ENCODE results near the gene PALM. TPM values are rescaled to one million over a fixed set of nuclear protein-coding genes. Genes with fewer than 3 reads are reported as not detected.

The PALM gene
- total RNA-seq, 3 donors from 2014 or later, result 16.1 to 61.0 (median 35.1) TPM

- no peak for DNase-seq (ENCODE audit: low spot score in 2 of 2)
- Histone ChIP-seq H3K4me3 (no peak overlapping the region), H3K4me1 (no peaks in the 10 kb centered on the region), H3K36me3 (no peaks in the 10 kb centered on the region), H3K27ac (peak overlapping the region in 1 of 2 donors; percentile 3), H3K27me3 (no peaks in the 10 kb centered on the region), H3K9me3 (no peaks in the 10 kb centered on the region)
- no peak for TF ChIP-seq POLR2A (IDR thresholded peaks at IDR 0.05)
- no peak for TF ChIP-seq CTCF (IDR thresholded peaks at IDR 0.05)
- no peak for TF ChIP-seq POLR2AphosphoS5 (IDR thresholded peaks at IDR 0.05)
- intact Hi-C loops (cut with DNase I; ENCODE audit: low total_unique reads), result loop anchor here (5.0 kb wide), 1 partner anchor 149 kb away; the partner anchor contains the start of gene KISS1R
Observed at GRCh38 chr19:768424-768823, 59.7 kb downstream of the PALM start.

GRCh38 chr19:769616-770015, 60.9 kb downstream of the PALM start:
- TF ChIP-seq POLR2AphosphoS5 (IDR thresholded peaks at IDR 0.05), result no peak
- TF ChIP-seq CTCF (IDR thresholded peaks at IDR 0.05), result no peak
- no peak for TF ChIP-seq POLR2A (IDR thresholded peaks at IDR 0.05)
- H3K4me3 ChIP-seq, result no peak overlapping the region
- no peaks in the 10 kb centered on the region for H3K4me1 ChIP-seq
- H3K36me3 ChIP-seq, result no peaks in the 10 kb centered on the region
- no peaks in the 10 kb centered on the region for H3K9me3 ChIP-seq
- intact Hi-C loops (cut with DNase I; ENCODE audit: low total_unique reads), result loop anchor here (5.0 to 10.0 kb wide), 2 partner anchors 148 to 225 kb away; partner anchors contain the start of gene KISS1R
- no peak overlapping the region for H3K27ac ChIP-seq
- no peak for DNase-seq (ENCODE audit: low spot score in 2 of 2)
- H3K27me3 ChIP-seq, result no peaks in the 10 kb centered on the region

GRCh38 chr19:771332-771785, 62.6 kb downstream of the PALM start:
- peak in 1 of 3 donors; percentile 25 for TF ChIP-seq CTCF (IDR thresholded peaks at IDR 0.05)
- TF ChIP-seq POLR2A (IDR thresholded peaks at IDR 0.05), result no peak
- Histone ChIP-seq H3K9me3 (no peaks in the 10 kb centered on the region), H3K27ac (no peak overlapping the region), H3K4me1 (no peaks in the 10 kb centered on the region), H3K4me3 (no peak overlapping the region), H3K36me3 (no peaks in the 10 kb centered on the region), H3K27me3 (no peaks in the 10 kb centered on the region)
- no peak for DNase-seq (ENCODE audit: low spot score in 2 of 2)
- intact Hi-C loops (cut with DNase I; ENCODE audit: low total_unique reads), result loop anchor here (10.0 kb wide), 1 partner anchor 223 kb away; no protein-coding TSS in a partner anchor

GRCh38 chr19:772063-772462, 63.3 kb downstream of the PALM start:
- no peaks in the 10 kb centered on the region for H3K36me3 ChIP-seq
- H3K9me3 ChIP-seq, result no peaks in the 10 kb centered on the region
- no peak overlapping the region for H3K27ac ChIP-seq
- intact Hi-C loops (cut with DNase I; ENCODE audit: low total_unique reads), result loop anchor here (10.0 kb wide), 1 partner anchor 223 kb away; no protein-coding TSS in a partner anchor
- H3K27me3 ChIP-seq, result no peaks in the 10 kb centered on the region
- no peak for DNase-seq (ENCODE audit: low spot score in 2 of 2)
- no peak for TF ChIP-seq POLR2A (IDR thresholded peaks at IDR 0.05)
- no peak for TF ChIP-seq CTCF (IDR thresholded peaks at IDR 0.05)
- TF ChIP-seq POLR2AphosphoS5 (IDR thresholded peaks at IDR 0.05), result no peak
- H3K4me3 ChIP-seq, result no peak overlapping the region
- H3K4me1 ChIP-seq, result no peaks in the 10 kb centered on the region

GRCh38 chr19:772730-773436, 64.1 kb downstream of the PALM start:
- Histone ChIP-seq H3K4me3 (no peak overlapping the region), H3K36me3 (no peaks in the 10 kb centered on the region), H3K27me3 (no peaks in the 10 kb centered on the region), H3K4me1 (no peaks in the 10 kb centered on the region), H3K27ac (no peak overlapping the region), H3K9me3 (no peaks in the 10 kb centered on the region)
- DNase-seq (ENCODE audit: low spot score in 2 of 2), result no peak
- intact Hi-C loops (cut with DNase I; ENCODE audit: low total_unique reads), result loop anchor here (1.0 to 10.0 kb wide), 2 partner anchors 49 to 222 kb away; no protein-coding TSS in a partner anchor
- no peak for TF ChIP-seq POLR2A (IDR thresholded peaks at IDR 0.05)
